Measurements from ENCODE around the gene F8A3.
"Not testable (repeated sequence)": the region's sequence is repeated elsewhere in the genome, so short reads cannot be mapped to it uniquely, and the experiment has no call there.

The F8A3 gene

GRCh38 chrX:155458471-155458870 lies at the start of gene F8A3:
TSS of gene F8A3 (minus strand) at chrX:155458620. CDS start at chrX:155458600, 20 bp downstream.
- DNase-seq (ENCODE audit: low spot score) = not testable (repeated sequence)

- DNase-seq (ENCODE audit: low spot score) = no peak
Measured at GRCh38 chrX:155505296-155505695, 46.9 kb upstream of the F8A3 start.

GRCh38 chrX:155495134-155495533 lies 36.7 kb upstream of the F8A3 start:
- not testable (repeated sequence) for DNase-seq (ENCODE audit: low spot score)

- not testable (repeated sequence) for DNase-seq (ENCODE audit: low spot score)
Measured at GRCh38 chrX:155491421-155491820, 33.0 kb upstream of the F8A3 start.

GRCh38 chrX:155477136-155477535 lies 18.7 kb upstream of the F8A3 start:
- DNase-seq (ENCODE audit: low spot score) = not testable (repeated sequence)

- not testable (repeated sequence) for DNase-seq (ENCODE audit: low spot score)
Measured at GRCh38 chrX:155466269-155466938, 8.0 kb upstream of the F8A3 start.

GRCh38 chrX:155460501-155460900 lies 2.1 kb upstream of the F8A3 start:
- not testable (repeated sequence) for DNase-seq (ENCODE audit: low spot score)

- DNase-seq (ENCODE audit: low spot score) = not testable (repeated sequence)
Measured at GRCh38 chrX:155457761-155458447, 516 bp downstream of the F8A3 start.

- no peak for DNase-seq (ENCODE audit: low spot score)
Measured at GRCh38 chrX:155441097-155441496, 17.3 kb downstream of the F8A3 start.

- peak; percentile 3 for DNase-seq (ENCODE audit: low spot score)
Measured at GRCh38 chrX:155435744-155436112, 22.7 kb downstream of the F8A3 start.

GRCh38 chrX:155434906-155435743 lies 23.3 kb downstream of the F8A3 start:
- peak; percentile 83 for DNase-seq (ENCODE audit: low spot score)

- DNase-seq (ENCODE audit: low spot score) = no peak
Measured at GRCh38 chrX:155417769-155418168, 40.7 kb downstream of the F8A3 start.
